AG10803 (cell line): ENCODE measurements around the gene GNPTAB.

ENCODE experiments used
- DNase-seq: peaks from one replicate; pipeline ENCODE4 v3.0.0; 2010; ENCODE audit warnings: low read depth
- H3K4me3 ChIP-seq: 2 replicates; pipeline ENCODE4 v1.5.1; 2011; ENCODE audit warnings: mild to moderate bottlenecking, low read length, control low read depth
- TF ChIP-seq, protein P1 (sequence below): conservative IDR thresholded peaks from 2 replicates; pipeline ENCODE4 v1.5.1; 2011; ENCODE audit warnings: mild to moderate bottlenecking, low read length, control low read depth, inconsistent platforms

The GNPTAB gene

GRCh38 chr12:101799774-101800173, 31.0 kb downstream of the GNPTAB start:
- TF ChIP-seq, protein P1, sequence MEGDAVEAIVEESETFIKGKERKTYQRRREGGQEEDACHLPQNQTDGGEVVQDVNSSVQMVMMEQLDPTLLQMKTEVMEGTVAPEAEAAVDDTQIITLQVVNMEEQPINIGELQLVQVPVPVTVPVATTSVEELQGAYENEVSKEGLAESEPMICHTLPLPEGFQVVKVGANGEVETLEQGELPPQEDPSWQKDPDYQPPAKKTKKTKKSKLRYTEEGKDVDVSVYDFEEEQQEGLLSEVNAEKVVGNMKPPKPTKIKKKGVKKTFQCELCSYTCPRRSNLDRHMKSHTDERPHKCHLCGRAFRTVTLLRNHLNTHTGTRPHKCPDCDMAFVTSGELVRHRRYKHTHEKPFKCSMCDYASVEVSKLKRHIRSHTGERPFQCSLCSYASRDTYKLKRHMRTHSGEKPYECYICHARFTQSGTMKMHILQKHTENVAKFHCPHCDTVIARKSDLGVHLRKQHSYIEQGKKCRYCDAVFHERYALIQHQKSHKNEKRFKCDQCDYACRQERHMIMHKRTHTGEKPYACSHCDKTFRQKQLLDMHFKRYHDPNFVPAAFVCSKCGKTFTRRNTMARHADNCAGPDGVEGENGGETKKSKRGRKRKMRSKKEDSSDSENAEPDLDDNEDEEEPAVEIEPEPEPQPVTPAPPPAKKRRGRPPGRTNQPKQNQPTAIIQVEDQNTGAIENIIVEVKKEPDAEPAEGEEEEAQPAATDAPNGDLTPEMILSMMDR, result no peak
- DNase-seq, result no peak
- no peak overlapping the region for H3K4me3 ChIP-seq

DNA sequence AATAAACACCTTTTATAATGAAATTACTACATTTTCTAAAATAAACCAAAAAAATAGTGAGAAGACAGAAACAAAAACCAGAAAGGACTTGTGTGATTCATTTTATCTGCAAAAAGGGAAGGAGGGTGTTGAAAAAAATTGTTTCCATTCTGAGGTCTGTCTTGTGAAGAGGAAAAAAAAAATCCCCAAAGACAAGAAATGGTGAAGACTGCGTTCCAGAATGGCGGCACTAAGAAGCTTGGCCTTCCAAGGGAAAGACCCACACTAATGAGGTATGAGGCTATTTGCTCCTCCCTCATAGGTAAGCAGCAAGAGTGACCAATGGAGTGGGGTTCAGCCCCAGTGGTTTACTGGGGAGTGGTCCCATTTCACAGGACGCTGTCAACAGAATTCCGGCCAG, 35.0 kb downstream of the GNPTAB start:
- TF ChIP-seq, protein P1, result no peak
- no peak for DNase-seq
- no peak overlapping the region for H3K4me3 ChIP-seq

GRCh38 chr12:101795013-101795412, 35.7 kb downstream of the GNPTAB start:
- H3K4me3 ChIP-seq, result no peak overlapping the region
- no peak for DNase-seq
- TF ChIP-seq, protein P1, result no peak

- TF ChIP-seq, protein P1, result no peak
- H3K4me3 ChIP-seq, result no peak overlapping the region
- DNase-seq, result no peak
Observed at GRCh38 chr12:101794574-101794973, 36.2 kb downstream of the GNPTAB start.

DNA sequence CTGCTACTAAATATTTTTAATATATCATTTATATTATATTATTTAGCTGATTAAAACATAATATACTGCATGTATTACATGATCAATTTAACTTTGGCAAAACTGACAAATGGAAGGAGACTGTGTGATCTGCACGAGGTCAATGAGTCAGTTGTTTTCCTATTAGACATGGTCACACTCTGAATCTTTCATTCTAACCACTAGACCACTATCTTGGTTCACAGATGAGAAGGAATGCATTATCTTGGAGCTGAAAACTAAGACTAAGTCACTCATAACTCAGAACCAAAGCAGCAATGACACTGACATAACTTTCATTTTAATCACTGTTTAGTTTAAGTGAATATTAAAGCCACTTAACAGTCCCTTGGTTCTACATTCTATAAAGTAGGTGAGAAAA, 37.4 kb downstream of the GNPTAB start:
- TF ChIP-seq, protein P1, result no peak
- DNase-seq, result peak; percentile 60
- H3K4me3 ChIP-seq, result no peak overlapping the region

DNA sequence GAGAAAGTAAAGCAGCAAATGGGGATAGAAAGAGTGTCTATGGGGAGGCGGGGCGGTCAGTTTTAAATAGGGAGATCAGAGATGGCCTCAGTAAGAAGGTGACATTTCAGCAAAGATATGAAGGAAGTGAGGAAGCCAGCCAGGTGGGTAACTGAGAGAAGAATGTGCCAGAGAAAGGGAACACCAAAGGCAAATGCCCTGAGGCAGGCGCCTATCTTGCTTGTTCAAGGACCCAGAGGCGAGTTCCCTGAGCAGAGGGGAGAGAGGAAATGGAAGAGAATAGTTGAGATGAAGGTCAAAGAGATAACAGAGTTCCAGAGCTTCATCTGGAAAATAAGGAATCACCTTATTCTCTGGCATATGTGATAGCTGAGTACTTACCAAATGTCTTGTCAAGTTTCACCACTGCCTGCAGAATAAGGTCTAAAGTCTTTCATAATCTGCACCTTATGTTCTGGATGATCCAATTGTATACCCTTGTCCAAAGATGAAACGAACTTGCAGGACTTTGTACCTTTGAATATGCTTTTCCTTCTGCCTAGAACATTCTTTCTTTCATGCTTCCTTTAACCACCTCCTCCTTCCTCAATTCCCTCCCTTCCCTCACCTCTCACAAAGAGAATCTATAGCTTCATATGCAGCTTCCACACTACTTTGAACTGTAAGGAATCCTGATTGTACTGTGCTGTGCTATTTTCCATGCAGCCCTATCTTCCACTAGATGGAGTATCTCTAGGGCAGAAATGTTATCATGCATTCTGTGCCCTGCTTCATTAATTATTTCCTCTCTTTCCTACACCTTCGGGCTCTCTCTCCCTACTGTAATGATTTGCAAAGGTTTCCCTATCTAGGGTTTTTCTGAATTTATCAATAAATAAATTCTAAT, 38.5 kb downstream of the GNPTAB start:
- H3K4me3 ChIP-seq, result no peak overlapping the region
- TF ChIP-seq, protein P1, result peak; percentile 42
- DNase-seq, result no peak

- no peak for DNase-seq
- no peak overlapping the region for H3K4me3 ChIP-seq
Observed at GRCh38 chr12:101789171-101789570, 41.6 kb downstream of the GNPTAB start.

More at GRCh38 chr12:101789171-101789570, 41.6 kb downstream of the GNPTAB start:
- TF ChIP-seq, protein P1, result no peak
